Neural crest cell (in vitro differentiated cells): ENCODE results near the gene SQSTM1. TPM values are rescaled to one million over a fixed set of nuclear protein-coding genes. Genes with fewer than 3 reads are reported as not detected.

Experiments used
- DNase-seq: peaks from one replicate; pipeline ENCODE4 v3.0.0; 2021; ENCODE audit warnings: low read depth, mixed read lengths, low spot score
- H3K27ac Mint-ChIP-seq: one replicate; pipeline ENCODE4 v1.8.0; 2021; ENCODE audit warnings: mild to moderate bottlenecking, mixed read lengths; ENCODE audit not compliant: unreplicated experiment
- H3K27me3 Mint-ChIP-seq: 2 replicates; pipeline ENCODE4 v1.8.0; 2021; ENCODE audit warnings: low read depth, mild to moderate bottlenecking, mixed read lengths
- H3K36me3 Mint-ChIP-seq: 2 replicates; pipeline ENCODE4 v1.8.0; 2021; ENCODE audit warnings: low read depth, mild to moderate bottlenecking, mixed read lengths
- H3K4me1 Mint-ChIP-seq: 2 replicates; pipeline ENCODE4 v1.8.0; 2021; ENCODE audit warnings: mixed read lengths
- H3K4me3 Mint-ChIP-seq: one replicate; pipeline ENCODE4 v1.8.0; 2021; ENCODE audit warnings: mild to moderate bottlenecking, mixed read lengths
- H3K9me3 Mint-ChIP-seq: 2 replicates; pipeline ENCODE4 v1.8.0; 2021; ENCODE audit warnings: mixed read lengths
- CTCF ChIP-seq: fragments of 200-600 bp; sonication (generic); conservative IDR thresholded peaks from 2 replicates; pipeline ENCODE4 v1.5.0; 2021; ENCODE audit warnings: antibody characterized with exemption, mild to moderate bottlenecking
- total RNA-seq: library from RNA; stranded (reverse); gene quantifications from 2 replicates; pipeline ENCODE4 v1.2.1, GENCODE V29; 2021

The SQSTM1 gene
- total RNA-seq, 1 donor from 2014 or later: 69.5 TPM

GRCh38 chr5:179837076-179838011, 16.6 kb downstream of the SQSTM1 start:
- no peak overlapping the region for H3K4me3 Mint-ChIP-seq
- no peak overlapping the region for H3K27ac Mint-ChIP-seq
- H3K9me3 Mint-ChIP-seq: no peaks in the 10 kb centered on the region
- peaks cover 45% of the 10 kb centered on the region for H3K36me3 Mint-ChIP-seq
- no peaks in the 10 kb centered on the region for H3K27me3 Mint-ChIP-seq
- no peaks in the 10 kb centered on the region for H3K4me1 Mint-ChIP-seq
- DNase-seq: no peak
- no peak for TF ChIP-seq CTCF

GRCh38 chr5:179839328-179840256, 18.9 kb downstream of the SQSTM1 start:
- no peak for TF ChIP-seq CTCF
- Mint-ChIP-seq H3K27ac (no peak overlapping the region), H3K4me3 (no peak overlapping the region), H3K27me3 (no peaks in the 10 kb centered on the region), H3K9me3 (no peaks in the 10 kb centered on the region), H3K36me3 (peaks cover 39% of the 10 kb centered on the region), H3K4me1 (no peaks in the 10 kb centered on the region)
- no peak for DNase-seq

- Mint-ChIP-seq H3K4me1 (no peaks in the 10 kb centered on the region), H3K27me3 (no peaks in the 10 kb centered on the region), H3K36me3 (peaks cover 43% of the 10 kb centered on the region), H3K27ac (no peak overlapping the region), H3K9me3 (peaks cover 3% of the 10 kb centered on the region), H3K4me3 (no peak overlapping the region)
- no peak for DNase-seq
- TF ChIP-seq CTCF: no peak
Observed at GRCh38 chr5:179840321-179840720, 19.6 kb downstream of the SQSTM1 start.

GRCh38 chr5:179840766-179841165, 20.1 kb downstream of the SQSTM1 start:
- Mint-ChIP-seq H3K4me3 (no peak overlapping the region), H3K4me1 (no peaks in the 10 kb centered on the region), H3K27ac (no peak overlapping the region), H3K36me3 (peaks cover 42% of the 10 kb centered on the region), H3K9me3 (peaks cover 3% of the 10 kb centered on the region), H3K27me3 (no peaks in the 10 kb centered on the region)
- no peak for TF ChIP-seq CTCF
- no peak for DNase-seq

GRCh38 chr5:179841621-179842020, 20.9 kb downstream of the SQSTM1 start:
- H3K9me3 Mint-ChIP-seq: peaks cover 3% of the 10 kb centered on the region
- H3K27ac Mint-ChIP-seq: no peak overlapping the region
- no peak overlapping the region for H3K4me3 Mint-ChIP-seq
- no peak for TF ChIP-seq CTCF
- no peak for DNase-seq
- no peaks in the 10 kb centered on the region for H3K27me3 Mint-ChIP-seq
- peaks cover 40% of the 10 kb centered on the region for H3K36me3 Mint-ChIP-seq
- no peaks in the 10 kb centered on the region for H3K4me1 Mint-ChIP-seq
